GM13977 (cell line): Measurements from ENCODE around the gene FOXK1.
"Not testable (repeated sequence)": the region's sequence is repeated elsewhere in the genome, so short reads cannot be mapped to it uniquely, and the experiment has no call there.

Experiments
- DNase-seq: peaks from one replicate; pipeline ENCODE4 v3.0.0; 2012; ENCODE audit warnings: low spot score
- in situ Hi-C: fragments of 300-500 bp; cut with MboI; formaldehyde crosslinking; loops from one replicate; pipeline ENCODE4 v1.12.0; 2022; ENCODE audit warnings: low sequenced_read_pairs, low pct_unique_long_range_greater_than_20kb, mixed read lengths, inconsistent platforms; ENCODE audit not compliant: unreplicated experiment
- TF ChIP-seq, protein P1 (sequence below): IDR thresholded peaks from 2 replicates; pipeline ENCODE4 v1.5.1; 2012; ENCODE audit warnings: mild to moderate bottlenecking, control low read depth; ENCODE audit not compliant: insufficient read depth; ENCODE audit errors: extremely low read depth, missing control alignments

The FOXK1 gene

DNA sequence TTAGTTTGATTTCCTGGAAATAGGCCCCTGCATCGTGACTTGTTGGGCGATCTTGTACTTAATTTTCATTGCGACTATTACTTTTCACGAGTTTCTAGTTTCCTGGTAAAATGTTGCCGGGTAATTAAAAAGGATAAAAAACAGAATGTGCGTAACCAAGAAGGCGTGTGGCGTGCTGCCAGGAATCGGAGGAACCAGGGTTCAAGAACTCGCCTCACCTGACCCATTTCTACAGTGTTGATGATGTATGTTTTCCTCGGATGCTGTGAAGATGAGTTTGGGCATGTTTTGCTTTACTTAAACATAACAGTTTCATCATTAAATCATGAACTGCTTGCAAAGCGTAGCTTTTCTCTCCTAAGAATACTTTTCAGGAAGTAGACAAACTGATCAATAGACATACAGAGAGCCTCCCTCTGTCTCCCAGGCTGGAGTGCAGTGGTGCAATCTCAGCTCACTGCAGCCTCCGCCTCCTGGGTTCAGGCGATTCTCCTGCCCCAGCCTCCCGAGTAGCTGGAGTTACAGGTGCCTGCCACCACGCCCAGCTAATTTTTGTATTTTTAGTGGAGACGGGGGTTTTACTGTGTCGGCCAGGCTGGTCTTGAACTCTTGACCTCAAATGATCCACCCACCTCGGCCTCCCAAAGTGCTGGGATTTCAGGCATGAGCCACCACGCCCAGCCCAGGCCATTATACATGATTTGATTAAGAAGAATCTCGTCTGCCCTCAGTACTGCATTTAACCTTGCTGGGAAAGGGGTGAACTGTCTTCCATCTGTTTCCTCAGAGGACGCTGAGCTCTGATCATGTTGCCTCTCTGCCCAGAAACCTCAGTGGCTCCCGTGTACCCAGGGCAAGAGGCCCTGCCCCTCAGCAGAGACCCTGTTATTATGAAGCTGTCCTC, 9.1 kb downstream of the FOXK1 start:
- TF ChIP-seq, protein P1, sequence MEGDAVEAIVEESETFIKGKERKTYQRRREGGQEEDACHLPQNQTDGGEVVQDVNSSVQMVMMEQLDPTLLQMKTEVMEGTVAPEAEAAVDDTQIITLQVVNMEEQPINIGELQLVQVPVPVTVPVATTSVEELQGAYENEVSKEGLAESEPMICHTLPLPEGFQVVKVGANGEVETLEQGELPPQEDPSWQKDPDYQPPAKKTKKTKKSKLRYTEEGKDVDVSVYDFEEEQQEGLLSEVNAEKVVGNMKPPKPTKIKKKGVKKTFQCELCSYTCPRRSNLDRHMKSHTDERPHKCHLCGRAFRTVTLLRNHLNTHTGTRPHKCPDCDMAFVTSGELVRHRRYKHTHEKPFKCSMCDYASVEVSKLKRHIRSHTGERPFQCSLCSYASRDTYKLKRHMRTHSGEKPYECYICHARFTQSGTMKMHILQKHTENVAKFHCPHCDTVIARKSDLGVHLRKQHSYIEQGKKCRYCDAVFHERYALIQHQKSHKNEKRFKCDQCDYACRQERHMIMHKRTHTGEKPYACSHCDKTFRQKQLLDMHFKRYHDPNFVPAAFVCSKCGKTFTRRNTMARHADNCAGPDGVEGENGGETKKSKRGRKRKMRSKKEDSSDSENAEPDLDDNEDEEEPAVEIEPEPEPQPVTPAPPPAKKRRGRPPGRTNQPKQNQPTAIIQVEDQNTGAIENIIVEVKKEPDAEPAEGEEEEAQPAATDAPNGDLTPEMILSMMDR: no peak
- no peak for DNase-seq
- in situ Hi-C loops: no loop called here

DNA sequence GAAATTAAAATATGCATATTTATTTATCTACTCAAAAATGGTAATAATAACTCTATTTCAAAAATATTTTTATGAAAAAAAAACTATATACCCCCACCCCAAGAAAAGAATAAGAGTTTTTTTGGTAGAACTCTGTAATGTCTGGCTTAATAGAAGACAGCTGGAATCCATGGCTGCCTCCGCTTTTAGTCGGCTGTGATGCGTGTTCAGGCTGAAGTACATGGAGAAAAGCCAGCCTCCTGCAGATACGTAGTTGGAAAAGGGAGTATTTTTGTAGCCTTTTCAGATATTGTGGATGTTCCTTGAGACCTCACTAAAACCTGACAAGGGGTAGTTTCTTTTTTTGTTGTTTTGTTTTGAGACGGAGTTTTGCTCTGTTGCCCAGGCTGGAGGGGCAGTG, 10.0 kb downstream of the FOXK1 start:
- TF ChIP-seq, protein P1: no peak
- in situ Hi-C loops: no loop called here
- no peak for DNase-seq

DNA sequence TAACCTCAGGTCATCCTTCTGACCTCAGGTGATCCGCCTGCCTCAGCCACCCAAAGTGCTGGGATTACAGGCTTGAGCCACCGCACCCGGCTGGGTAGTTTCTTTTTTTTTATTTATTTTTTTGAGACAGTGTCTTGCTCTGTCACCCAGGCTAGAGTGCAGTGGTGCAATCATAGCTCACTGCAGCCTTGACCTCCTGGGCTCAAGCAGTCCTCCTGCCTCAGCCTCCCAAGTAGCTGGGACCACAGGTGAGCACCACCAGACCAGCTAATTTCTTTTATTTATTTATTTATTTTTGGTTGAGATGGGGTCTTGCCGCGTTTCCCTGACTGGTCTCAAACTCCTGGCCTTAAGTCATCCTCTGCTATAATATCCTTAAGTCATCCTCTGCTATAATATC, 10.5 kb downstream of the FOXK1 start:
- DNase-seq, in situ Hi-C loops: not testable (repeated sequence)

DNA sequence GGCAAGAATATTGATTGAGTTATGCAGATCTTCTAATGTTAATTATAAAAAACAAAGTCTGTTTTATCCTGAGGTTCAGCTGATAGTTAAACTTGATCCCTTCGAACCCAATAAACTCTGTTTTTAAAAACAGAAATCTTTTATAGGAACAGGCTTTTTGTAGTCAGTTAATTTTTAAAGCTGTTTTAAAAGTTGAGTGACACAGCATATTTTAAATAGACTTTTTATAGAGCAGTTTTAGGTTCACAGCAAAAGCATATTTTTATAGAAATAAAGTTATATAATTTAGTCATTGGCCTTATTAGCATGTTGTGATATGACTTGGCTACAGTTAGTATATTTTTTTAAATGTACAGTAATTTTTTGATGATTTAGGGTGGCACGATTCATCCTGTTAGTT, 11.1 kb downstream of the FOXK1 start:
- TF ChIP-seq, protein P1: no peak
- DNase-seq: no peak

DNA sequence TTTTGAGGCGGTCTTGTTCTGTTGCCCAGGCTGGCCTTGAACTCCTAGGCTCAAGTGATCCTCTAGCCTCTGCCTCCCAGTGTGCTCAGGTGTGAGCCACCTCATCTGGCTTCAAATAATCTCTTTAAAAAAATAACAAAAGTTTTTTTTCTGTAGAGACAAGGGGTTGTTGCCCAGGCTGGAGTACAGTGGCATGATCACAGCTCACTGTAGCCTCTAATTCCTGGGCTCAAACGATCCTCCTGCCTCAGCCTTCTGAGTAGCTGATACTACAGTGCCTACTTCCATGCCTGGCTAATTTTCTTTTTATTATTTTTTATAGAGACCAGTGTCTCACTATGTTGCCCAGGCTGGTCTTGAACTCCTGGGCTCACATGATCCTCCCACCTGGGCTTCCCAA, 11.7 kb downstream of the FOXK1 start:
- no peak for DNase-seq
- TF ChIP-seq, protein P1: no peak
- in situ Hi-C loops: no loop called here

More for the DNA sequence above, 11.1 kb downstream of the FOXK1 start:
- in situ Hi-C loops: no loop called here

DNA sequence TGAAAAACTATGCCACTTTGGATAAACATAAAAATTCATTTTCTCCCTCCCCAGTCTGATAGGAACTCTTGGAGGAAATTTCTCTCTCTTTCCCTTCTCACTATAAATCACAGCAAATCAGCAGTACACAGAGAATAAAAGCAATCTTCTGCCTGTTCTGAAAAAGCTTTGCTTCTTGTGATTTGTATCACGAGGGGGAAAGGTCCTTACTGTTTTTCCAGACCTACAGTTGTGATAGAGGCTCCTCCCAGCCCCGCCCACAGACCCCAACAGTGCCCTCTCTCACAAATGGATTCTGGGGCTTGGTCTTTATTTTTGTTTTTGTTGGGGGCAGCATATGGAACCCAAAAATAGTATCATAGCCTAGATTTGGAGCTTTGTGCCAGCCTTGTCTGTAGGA, 12.2 kb downstream of the FOXK1 start:
- in situ Hi-C loops: no loop called here
- TF ChIP-seq, protein P1: no peak

DNA sequence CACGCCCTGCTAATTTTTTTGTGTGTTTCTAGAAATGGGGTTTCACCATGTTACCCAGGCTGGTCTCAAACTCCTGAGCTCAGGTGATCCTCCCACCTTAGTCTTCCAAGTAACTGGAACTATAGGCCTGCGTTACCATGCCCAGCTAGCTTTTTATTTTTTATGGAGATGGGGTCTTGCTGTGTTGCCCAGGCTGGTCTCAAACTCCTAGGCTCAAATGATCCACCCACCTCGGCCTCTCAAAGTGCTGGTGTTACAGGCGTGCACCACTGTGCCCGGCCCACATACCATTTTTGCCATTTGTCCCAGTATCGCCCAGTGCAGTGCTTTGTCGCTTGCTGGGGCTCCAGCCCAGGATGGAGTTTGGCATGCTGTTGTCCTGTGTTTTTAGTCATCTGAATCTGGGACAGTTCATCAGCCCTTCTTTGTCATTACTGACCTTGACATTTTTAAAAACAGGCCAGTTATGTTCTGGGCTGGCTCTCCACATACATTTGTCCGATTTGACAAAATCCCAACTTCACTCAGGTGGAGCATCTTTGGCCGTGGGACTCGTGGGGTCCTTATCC, 16.7 kb downstream of the FOXK1 start:
- in situ Hi-C loops: no loop called here
- DNase-seq: no peak
- TF ChIP-seq, protein P1: no peak

More for the DNA sequence above, 12.2 kb downstream of the FOXK1 start:
- DNase-seq: no peak
